HG02759 (cell line): ENCODE results near the gene ST14.

Source experiments
- ATAC-seq: cut with Tn5 transposase; IDR thresholded peaks from one replicate; pipeline ENCODE4 v1.9.1; 2021; ENCODE audit warnings: mild to moderate bottlenecking, moderate library complexity; ENCODE audit not compliant: unreplicated experiment

The ST14 gene

DNA sequence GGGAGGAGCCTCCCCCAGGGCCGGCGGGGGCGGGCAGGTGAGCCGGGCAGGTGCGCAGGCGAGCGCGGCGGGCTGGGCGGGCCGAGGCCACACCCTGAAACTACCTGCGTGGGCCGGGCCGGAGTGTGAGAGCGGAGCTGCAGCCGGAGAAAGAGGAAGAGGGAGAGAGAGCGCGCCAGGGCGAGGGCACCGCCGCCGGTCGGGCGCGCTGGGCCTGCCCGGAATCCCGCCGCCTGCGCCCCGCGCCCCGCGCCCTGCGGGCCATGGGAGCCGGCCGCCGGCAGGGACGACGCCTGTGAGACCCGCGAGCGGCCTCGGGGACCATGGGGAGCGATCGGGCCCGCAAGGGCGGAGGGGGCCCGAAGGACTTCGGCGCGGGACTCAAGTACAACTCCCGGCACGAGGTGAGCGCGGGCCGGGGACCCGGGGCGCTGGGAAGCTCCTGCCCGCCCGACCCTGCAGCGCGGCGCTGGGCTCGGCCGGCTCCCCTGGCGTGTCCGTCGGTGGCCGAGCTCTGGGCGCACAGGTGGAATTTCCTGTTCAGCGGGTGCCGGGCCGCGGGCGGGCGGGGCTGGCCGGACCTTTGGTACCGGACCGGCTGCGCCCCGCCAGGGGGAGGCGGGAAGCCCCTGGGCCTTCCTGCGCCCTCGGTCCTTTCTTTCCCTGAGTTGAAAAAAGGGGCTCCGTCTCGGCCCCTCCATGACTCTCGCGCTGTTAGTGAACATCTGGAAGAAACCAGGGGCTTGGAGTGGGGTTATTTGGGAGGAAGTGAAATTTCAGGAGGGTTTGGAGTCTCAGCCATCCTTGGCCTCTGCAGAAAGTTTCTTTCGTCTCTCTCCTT lies at the start of gene ST14:
ST14 (plus strand) TSS at position 126 of the 841 bp plus-strand sequence; CDS start at position 324, 198 bp downstream.
- no peak for ATAC-seq

DNA sequence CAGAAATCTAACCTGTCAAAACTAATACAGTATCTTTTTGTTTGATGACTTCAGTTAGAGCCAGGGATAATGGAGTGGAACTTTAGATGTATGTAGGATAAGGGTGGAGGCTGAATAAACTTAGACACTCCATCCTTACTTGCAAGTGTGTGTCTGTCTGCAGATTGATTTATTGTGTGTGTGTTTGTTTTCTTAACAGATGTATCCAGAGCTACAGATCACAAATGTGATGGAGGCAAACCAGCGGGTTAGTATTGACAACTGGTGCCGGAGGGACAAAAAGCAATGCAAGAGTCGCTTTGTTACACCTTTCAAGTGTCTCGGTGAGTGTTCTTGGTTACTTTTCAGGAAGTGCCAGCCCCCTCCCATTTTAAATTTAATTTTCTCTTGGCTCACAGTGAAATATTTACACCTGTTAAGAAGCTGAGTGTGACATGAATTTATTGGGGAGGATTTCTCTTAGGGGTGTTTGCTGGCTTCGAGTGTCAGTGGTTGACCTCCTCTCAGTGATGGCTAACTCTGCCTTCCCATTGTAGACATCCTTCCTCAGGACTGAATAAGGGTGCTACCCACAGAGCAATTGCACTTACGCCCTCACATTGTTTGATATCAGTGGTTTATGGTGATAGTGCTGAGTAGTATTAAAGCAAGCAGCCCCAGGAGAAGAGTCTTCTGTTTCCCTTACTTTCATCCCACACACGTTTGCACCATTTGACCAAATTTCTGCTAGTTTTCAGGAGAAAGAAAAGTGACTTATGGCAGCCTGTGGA lies 49.1 kb upstream of the ST14 start:
- ATAC-seq = no peak

GRCh38 chr11:130112071-130112830 lies 47.3 kb upstream of the ST14 start:
- ATAC-seq = no peak

- ATAC-seq = no peak
Observed at GRCh38 chr11:130114281-130114680, 45.3 kb upstream of the ST14 start.

DNA sequence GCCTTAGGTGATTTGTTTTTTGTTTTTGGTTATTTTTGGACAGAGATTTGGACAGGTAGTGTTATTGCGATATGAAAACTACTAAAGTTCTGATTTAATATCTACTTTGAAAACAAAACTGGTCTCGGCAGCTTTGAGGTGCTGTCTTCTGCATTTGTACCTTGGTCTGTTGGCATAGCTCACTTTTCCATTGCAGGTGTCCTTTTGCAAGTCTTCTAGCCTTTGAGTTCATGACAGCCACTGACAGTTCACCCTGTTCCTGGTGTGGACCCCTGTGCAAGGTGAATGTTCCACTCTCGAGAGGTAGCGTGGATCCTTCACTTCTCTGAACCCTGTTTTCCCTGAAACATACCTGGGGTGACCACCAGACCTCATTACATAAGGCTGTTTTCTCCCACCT lies 44.9 kb upstream of the ST14 start:
- ATAC-seq = no peak

DNA sequence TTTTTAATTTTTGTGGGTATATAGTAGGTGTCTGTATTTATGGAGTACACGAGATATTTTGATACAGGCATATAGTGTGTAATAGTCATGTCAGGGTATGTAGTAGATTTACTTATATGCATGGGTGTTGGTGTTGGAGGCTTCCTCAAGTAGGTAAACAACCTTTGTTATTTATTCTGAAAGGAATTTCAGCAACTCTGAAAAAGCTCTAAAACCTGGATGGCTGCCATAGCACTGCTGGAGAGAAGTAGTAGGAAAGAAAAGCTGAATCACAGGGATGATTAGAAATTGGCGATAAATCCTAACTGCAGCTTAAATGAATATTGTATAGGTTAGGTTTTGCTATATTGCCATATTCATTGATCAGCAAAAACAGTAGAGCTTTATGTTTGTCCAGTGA lies 44.4 kb upstream of the ST14 start:
- no peak for ATAC-seq

- ATAC-seq = peak; percentile 69
Observed at GRCh38 chr11:130118165-130118564, 41.4 kb upstream of the ST14 start.

DNA sequence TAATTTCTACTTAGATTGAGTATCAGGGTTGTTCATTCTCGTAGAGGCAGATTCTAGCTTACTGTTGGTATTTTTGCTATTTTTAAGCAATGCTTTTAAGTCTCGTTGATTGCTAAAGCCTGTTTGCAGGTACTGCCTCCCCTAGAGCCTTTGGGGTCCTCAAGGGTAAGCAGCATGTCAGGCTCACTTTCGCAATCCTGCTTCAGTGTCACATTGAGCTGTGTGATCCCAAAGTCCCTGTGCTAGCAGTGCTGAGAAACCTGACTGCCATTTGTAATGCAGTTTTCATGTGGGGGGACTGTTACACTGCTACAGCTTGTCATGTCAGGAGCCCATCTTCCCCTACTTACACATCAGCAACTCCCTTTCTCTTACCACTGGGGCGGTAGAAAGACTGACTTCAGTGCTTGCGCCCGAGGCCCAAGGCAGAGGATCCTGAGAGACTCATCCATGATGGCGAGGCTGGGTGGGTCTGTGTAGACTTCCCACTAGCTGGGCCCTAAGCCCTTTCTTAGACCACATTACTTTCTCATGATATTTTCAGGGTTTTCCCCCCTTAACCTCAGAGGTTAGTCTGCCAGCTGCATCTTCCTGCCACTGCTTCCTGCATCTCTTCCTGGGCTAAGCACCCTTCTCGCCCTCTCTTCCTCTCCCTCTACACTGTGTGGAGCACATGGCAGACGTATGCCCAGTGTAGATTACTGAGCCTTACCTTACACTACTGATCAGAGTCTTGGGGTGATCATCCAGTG lies 40.8 kb upstream of the ST14 start:
- ATAC-seq = peak; percentile 75

- no peak for ATAC-seq
Observed at GRCh38 chr11:130120045-130120444, 39.5 kb upstream of the ST14 start.

DNA sequence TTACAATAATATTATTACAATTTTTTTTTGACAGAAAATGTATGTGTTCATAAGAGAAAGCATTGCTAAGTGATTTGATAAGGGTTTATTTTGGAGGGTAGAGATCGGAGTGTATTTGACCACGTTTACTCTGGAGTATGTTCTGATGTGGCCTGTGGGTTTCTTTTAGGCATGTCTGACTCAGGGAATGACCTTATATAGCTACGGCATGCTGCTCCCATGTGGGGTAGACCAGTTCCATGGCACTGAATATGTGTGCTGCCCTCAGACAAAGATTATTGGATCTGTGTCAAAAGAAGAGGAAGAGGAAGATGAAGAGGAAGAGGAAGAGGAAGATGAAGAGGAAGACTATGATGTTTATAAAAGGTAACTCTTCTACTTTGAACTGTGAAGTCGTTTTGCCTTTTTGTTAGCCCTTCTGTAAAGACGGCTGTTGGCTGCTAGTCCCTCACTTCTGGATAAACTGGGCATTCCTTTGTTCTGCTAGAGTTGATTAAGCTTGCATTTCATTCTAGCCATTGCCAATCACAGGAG lies 38.1 kb upstream of the ST14 start:
- ATAC-seq = no peak

GRCh38 chr11:130122141-130122575 lies 37.4 kb upstream of the ST14 start:
- ATAC-seq = no peak

DNA sequence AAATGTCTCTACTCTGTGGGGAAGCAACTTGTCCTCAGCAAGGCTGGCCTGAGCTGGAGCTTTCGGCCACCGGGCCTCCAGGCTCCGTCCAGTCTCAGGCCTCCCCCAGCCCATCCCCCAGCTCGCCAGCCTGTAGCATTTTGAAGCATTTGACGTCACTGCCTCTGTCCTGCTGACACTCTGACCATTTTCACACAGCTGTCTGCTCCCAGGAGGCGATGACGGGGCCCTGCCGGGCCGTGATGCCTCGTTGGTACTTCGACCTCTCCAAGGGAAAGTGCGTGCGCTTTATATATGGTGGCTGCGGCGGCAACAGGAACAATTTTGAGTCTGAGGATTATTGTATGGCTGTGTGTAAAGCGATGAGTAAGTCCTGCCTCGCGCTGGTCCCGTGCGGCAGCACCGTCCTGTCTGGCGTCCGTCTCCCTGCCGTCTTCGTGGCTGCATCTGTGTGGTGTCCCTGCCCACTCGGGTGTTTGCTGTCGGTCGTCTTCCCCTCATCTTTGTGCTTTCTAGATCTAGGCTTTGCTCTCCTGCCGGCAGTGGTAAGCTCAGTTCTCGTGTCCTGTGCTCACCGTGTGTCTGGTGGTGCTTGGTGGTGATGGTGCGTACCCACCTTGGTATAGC lies 36.1 kb upstream of the ST14 start:
- no peak for ATAC-seq

DNA sequence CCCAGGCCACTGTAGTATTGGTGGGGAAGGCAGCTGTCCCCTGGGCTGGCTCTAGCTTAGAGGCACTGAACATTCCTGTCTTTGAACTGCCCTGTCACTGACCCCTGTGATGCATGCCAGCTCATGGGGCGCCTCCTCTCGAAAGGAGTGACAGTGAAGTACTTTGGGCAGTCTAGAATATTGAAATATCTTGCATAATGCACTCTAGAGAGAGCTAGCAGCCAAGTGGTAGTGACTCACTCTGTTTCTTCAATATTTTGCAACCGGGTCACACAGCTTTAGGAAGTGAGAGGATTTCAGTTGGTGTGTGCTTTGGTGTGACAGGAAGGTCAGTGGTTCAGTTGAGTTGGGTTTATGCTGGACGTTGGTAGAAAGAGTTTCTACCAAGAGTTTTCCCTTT lies 35.5 kb upstream of the ST14 start:
- ATAC-seq = no peak

GRCh38 chr11:130125638-130126037 lies 33.9 kb upstream of the ST14 start:
- ATAC-seq = no peak

- ATAC-seq = no peak
Observed at GRCh38 chr11:130126516-130126915, 33.1 kb upstream of the ST14 start.

DNA sequence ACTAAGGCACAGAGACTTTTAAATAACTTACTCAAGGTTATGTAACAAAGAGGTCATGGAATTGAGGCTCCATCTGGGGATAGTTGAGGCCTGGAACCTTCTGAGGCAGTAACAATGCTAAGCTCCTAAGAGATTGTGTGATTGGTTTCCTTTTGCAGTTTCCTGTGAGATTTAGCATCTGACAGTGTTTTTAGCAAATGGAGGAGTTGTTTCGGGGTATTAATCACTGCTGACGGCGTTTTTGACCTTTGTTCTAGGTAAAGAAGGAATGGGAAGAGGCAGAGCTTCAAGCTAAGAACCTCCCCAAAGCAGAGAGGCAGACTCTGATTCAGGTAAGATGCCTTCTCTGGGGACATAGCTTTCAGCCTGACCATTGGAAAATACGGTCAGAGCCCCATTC lies 32.1 kb upstream of the ST14 start:
- ATAC-seq = no peak

- ATAC-seq = no peak
Observed at GRCh38 chr11:130128626-130129025, 31.0 kb upstream of the ST14 start.

DNA sequence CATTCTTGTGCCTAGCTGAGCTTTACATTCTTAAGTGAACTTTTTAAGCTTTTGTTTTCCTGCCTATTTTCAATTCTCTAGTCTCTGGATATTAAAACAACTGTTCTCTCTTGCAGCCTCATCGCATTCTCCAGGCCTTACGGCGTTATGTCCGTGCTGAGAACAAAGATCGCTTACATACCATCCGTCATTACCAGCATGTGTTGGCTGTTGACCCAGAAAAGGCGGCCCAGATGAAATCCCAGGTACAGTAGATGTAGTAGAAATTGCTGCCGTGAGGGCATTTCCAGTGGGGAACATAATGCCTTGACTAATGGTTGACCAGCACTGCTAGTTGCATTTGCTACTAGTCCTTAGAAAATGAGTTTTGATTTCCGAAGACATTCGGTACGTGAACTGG lies 29.7 kb upstream of the ST14 start:
- ATAC-seq = no peak

DNA sequence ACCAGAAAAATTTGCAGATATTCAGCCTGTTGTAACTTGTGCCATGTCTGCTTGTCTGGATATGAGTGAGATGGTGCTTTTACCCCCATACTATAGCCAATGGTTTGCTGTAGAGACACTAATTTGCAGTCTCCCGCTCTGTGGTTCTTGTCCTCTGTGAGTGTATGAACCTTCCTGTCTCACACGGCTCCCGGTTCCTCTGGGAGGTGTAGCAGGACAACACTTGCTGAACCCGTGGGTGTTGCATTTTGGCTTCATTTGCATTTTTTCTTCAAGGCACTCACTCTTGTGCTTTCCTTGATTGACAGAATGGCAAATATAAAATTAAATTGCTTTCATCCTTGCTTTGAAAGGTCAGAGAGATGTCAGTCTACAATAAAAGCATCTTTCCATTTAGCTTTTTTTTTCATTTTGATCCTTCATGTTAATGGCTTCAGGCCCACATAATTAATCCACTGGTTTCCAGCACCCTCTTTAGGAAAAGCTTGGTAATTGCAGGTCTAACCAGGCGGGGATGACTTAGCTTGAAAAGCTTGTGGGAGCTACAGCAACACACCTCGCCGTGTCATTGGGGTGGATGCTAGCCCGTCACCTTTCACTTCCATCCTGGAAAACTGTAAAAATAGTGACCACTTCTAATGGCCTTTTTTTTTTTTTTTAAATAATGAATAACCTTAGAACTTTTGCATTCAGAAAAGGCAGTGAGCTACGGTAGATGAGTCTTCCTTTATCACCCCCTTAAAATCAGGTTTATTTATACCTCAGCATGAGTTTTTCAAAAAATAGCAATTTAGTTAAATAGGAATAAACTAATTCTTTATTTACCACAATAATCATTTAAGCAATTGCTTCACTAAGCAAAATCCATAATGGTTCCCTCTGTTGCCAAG lies 27.4 kb upstream of the ST14 start:
- ATAC-seq = peak; percentile 82
